ENCODE data around the gene U2AF1L4.

- no peak for TF ChIP-seq POLR2AphosphoS5 (IDR thresholded peaks at IDR 0.05; ENCODE audit: insufficient read depth in 1 of 2, low read depth in 1 of 2)
- TF ChIP-seq CTCF (IDR thresholded peaks at IDR 0.05): no peak
- TF ChIP-seq POLR2A (IDR thresholded peaks at IDR 0.05): no peak
These were observed 20.7 kb downstream of the U2AF1L4 start for GRCh38 chr19:35724560-35724959.
